ENCODE results near the gene SRPRB. TPM values are rescaled to one million over a fixed set of nuclear protein-coding genes. Genes with fewer than 3 reads are reported as not detected.
A peak's percentile ranks its signal among the peaks of the same experiment; 100 is the strongest.

The SRPRB gene
- total RNA-seq, 1 experiment from 2014 or later = 54.8 TPM

DNA sequence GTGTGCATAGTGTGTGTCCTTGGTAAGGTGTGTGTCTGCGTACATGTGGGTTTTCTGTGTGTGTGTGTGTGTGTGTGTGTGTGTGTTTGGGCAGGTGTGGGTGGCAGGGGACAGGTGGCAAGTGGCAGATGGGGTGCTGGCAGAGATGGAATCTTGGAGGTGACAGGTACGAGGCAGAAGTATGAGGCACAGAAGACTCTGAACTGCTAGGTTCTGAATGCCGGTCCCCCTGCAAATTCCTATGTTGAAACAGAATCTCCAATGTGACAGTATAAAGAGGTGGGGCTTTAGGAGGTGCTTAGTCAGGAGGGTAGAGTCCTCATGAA lies 29.8 kb downstream of the SRPRB start:
- Histone ChIP-seq H2BK120ac (ENCODE audit: low read depth, low read length, poor library complexity, severe bottlenecking) (no peak overlapping the region), H4K5ac (ENCODE audit: insufficient read length, low read depth, low read length) (no peak overlapping the region), H2BK12ac (ENCODE audit: insufficient read length, low read depth, low read length) (no peak overlapping the region), H2BK5ac (ENCODE audit: insufficient read length, low read length) (no peak overlapping the region), H2BK20ac (ENCODE audit: low read depth, low read length, poor library complexity, severe bottlenecking) (no peak overlapping the region), H3K4me2 (ENCODE audit: insufficient read depth, insufficient read length, low read length) (no peak overlapping the region), H3T11ph (ENCODE audit: low read length) (no peak overlapping the region), H3K4ac (ENCODE audit: low read depth, low read length) (no peak overlapping the region), H3K27ac (ENCODE audit: insufficient read length, low read depth, low read length) (no peak overlapping the region), H3K27me3 (ENCODE audit: insufficient read depth, low read length) (no peaks in the 10 kb centered on the region), H3K23me2 (ENCODE audit: insufficient read length, low read depth, low read length, poor library complexity, severe bottlenecking) (no peaks in the 10 kb centered on the region), H3K18ac (ENCODE audit: insufficient read length, low read depth, low read length) (no peak overlapping the region), H2AK5ac (ENCODE audit: insufficient read length, low read length) (no peak overlapping the region), H4K91ac (ENCODE audit: insufficient read length, low read depth, low read length) (no peak overlapping the region), H3K56ac (ENCODE audit: insufficient read length, low read depth, low read length) (no peak overlapping the region), H3K14ac (ENCODE audit: insufficient read depth, low read length) (no peak overlapping the region), H3K4me1 (ENCODE audit: insufficient read depth, low read length) (no peaks in the 10 kb centered on the region), H4K8ac (replicated peaks; ENCODE audit: insufficient read length, low read depth, low read length) (no peak overlapping the region), H3K79me1 (ENCODE audit: insufficient read depth, low read depth, low read length, poor library complexity, severe bottlenecking) (no peaks in the 10 kb centered on the region), H2AFZ (ENCODE audit: low read length) (no peak overlapping the region), H2BK15ac (ENCODE audit: low read depth, low read length) (no peak overlapping the region), H3K23ac (ENCODE audit: insufficient read length, low read depth, low read length) (no peak overlapping the region), H3K9ac (ENCODE audit: extremely low read depth, insufficient read length, low read length) (no peak overlapping the region), H3K79me2 (ENCODE audit: insufficient read depth, low read length) (no peaks in the 10 kb centered on the region), H4K20me1 (ENCODE audit: control insufficient read depth, insufficient read depth, insufficient read length) (no peaks in the 10 kb centered on the region), H3K9me3 (ENCODE audit: control insufficient read depth, low read depth, low read length) (no peaks in the 10 kb centered on the region)
- Mint-ChIP-seq H3K36me3 (ENCODE audit: insufficient read depth in 1 of 3, low read depth in 3 of 3) (peaks cover 0 to 3% (median 1%) of the 10 kb centered on the region in 3 experiments; a peak in 1 of 7 replicates), H3K4me3 (no peak overlapping the region), H3K27ac (no peak overlapping the region; a peak in 2 of 7 replicates), H3K4me1 (no peaks in the 10 kb centered on the region), H3K27me3 (ENCODE audit: low read depth) (no peaks in the 10 kb centered on the region), H3K9me3 (no peaks in the 10 kb centered on the region)
- TF ChIP-seq, protein P1, sequence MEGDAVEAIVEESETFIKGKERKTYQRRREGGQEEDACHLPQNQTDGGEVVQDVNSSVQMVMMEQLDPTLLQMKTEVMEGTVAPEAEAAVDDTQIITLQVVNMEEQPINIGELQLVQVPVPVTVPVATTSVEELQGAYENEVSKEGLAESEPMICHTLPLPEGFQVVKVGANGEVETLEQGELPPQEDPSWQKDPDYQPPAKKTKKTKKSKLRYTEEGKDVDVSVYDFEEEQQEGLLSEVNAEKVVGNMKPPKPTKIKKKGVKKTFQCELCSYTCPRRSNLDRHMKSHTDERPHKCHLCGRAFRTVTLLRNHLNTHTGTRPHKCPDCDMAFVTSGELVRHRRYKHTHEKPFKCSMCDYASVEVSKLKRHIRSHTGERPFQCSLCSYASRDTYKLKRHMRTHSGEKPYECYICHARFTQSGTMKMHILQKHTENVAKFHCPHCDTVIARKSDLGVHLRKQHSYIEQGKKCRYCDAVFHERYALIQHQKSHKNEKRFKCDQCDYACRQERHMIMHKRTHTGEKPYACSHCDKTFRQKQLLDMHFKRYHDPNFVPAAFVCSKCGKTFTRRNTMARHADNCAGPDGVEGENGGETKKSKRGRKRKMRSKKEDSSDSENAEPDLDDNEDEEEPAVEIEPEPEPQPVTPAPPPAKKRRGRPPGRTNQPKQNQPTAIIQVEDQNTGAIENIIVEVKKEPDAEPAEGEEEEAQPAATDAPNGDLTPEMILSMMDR (conservative IDR thresholded peaks at IDR 0.05) = no peak
- peak; percentile 8 for DNase-seq
- no CpG with 5 or more reads among the region's 3 CpGs for WGBS (ENCODE audit: extremely low coverage, insufficient read length, low lambda C conversion rate)
